ENCODE measurements around the gene OTUB2. TPM values are rescaled to one million over a fixed set of nuclear protein-coding genes. Genes with fewer than 3 reads are reported as not detected.

Gene OTUB2
- total RNA-seq, 4 donors from 2014 or later = 12.6 to 25.0 (median 21.5) TPM

DNA sequence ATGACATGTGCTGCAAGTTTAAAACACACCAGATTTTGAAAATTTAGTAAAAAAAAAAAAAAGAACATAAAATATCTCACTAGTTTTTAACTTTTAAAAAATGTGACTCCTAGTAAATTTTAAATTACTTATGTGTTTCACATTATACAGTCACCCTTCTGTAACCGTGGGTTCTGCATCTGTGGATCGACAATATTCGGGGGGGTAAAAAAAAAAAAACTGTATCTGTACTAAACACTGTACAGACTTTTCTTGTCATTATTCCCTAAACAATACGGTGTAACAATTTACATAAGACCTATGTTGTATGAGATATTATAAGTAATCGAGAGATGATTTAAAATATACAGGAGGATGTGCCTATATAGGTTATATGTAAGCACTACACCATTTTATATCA, 51.7 kb downstream of the OTUB2 start:
- 77 to 80% methylated on average over 5 of the region's 5 CpGs for WGBS, 2 donors
- intact Hi-C loops (cut with DNase I; ENCODE audit: low total_unique reads) = no loop called here
- H3K4me3 ChIP-seq (ENCODE audit: low read depth, poor library complexity, severe bottlenecking) = no peak overlapping the region
- DNase-seq (ENCODE audit: low spot score in 2 of 2) = no peak
- TF ChIP-seq, protein P1, sequence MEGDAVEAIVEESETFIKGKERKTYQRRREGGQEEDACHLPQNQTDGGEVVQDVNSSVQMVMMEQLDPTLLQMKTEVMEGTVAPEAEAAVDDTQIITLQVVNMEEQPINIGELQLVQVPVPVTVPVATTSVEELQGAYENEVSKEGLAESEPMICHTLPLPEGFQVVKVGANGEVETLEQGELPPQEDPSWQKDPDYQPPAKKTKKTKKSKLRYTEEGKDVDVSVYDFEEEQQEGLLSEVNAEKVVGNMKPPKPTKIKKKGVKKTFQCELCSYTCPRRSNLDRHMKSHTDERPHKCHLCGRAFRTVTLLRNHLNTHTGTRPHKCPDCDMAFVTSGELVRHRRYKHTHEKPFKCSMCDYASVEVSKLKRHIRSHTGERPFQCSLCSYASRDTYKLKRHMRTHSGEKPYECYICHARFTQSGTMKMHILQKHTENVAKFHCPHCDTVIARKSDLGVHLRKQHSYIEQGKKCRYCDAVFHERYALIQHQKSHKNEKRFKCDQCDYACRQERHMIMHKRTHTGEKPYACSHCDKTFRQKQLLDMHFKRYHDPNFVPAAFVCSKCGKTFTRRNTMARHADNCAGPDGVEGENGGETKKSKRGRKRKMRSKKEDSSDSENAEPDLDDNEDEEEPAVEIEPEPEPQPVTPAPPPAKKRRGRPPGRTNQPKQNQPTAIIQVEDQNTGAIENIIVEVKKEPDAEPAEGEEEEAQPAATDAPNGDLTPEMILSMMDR (IDR thresholded peaks at IDR 0.05) = no peak
- TF ChIP-seq POLR2A (IDR thresholded peaks at IDR 0.05) = no peak

DNA sequence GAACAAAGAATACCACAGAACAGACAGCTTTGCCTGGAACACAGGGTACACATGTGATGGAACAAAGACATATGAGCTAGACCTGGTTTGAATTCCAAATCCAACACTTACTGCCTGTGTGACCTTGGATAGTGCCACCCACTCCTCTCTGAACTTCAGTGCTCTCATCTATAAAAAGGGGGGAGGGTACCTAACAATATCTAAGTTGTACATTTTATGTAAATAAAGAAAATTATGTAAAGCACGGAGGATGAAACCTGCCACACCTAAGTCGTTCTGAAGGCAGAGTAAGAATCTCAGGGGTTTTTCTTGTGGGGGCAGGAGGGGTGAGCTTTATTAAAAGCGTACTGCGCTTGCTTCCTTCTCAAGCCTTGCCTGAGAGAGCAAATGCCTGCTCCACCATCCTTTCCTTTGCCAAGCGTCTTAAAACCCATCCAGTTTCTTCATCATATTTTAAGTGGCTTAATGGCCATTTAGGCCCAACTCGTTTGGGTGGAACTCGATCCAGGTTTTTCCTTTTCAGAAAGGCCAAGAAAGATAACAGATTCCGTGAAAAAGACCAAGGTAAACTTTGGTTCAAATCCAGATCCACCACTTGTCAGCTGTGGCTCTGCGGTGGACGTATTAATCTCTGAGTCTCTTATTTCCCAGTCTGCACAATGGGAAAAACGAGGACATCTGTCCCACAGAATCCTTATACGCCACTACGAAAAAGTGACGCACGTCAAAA, 53.9 kb downstream of the OTUB2 start:
- DNase-seq (ENCODE audit: low spot score in 2 of 2) = no peak
- TF ChIP-seq POLR2A (IDR thresholded peaks at IDR 0.05) = no peak
- TF ChIP-seq, protein P1 (IDR thresholded peaks at IDR 0.05) = no peak
- 2 to 3% methylated on average over 15 of the region's 15 CpGs for WGBS, 2 donors
- intact Hi-C loops (cut with DNase I; ENCODE audit: low total_unique reads) = no loop called here
- peak overlapping the region; percentile 92 for H3K4me3 ChIP-seq (ENCODE audit: low read depth, poor library complexity, severe bottlenecking)

DNA sequence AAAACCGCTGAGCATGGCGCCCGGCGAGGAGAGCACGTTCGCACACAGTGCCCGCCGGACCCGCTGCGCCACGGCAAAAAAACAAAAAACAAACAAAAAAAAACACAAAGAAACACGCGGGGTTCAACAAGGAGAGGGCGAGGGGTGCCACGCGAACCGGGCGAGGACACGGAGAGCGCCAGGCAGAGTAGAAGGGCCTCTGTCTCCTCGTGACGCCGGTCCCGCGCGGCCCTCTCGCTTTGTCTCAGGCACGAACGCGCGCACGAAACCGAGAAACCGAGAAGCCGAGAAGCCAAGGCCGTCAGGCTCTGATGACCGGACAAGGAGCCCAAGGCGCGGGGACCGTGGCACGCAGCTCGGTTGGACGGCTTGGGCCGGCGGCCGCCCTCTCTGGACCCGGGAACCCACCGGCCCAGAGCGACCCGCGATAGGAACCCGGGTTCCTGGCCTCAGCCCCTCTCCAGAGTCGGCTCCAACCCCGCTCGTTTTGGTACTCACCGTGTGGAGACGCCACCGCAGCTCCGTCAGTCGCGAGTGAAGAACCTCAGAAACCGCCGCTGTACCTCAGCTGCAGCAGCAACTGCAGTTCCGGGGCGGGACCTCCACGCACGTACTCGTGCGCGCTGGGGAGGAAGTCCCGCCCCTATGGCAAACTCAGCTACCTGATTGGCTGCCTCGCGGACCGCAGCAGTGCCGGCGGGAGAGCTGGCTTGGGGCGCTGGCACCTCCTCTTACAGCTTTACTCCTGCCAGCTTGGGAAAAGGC, 54.7 kb downstream of the OTUB2 start, which contains the start of the genes DDX24 and IFI27L1:
DDX24 (minus strand) TSS at position 582 of the 765 bp plus-strand sequence. CDS start 1,460 bp downstream, outside the sequence.
IFI27L1 (plus strand) TSS at position 690 of the 765 bp plus-strand sequence. CDS start 15,628 bp downstream, outside the sequence.
- peak; percentile 98 to 99 for DNase-seq (ENCODE audit: low spot score in 2 of 2)
- intact Hi-C loops (cut with DNase I; ENCODE audit: low total_unique reads) = no loop called here
- 0% methylated on average over 42 to 52 of the region's 77 CpGs for WGBS, 2 donors
- TF ChIP-seq POLR2A (IDR thresholded peaks at IDR 0.05) = peak in 1 of 2 donors; percentile 94
- TF ChIP-seq, protein P1 (IDR thresholded peaks at IDR 0.05) = no peak
- peak within 1 kb of the TSS; percentile 92 for H3K4me3 ChIP-seq (ENCODE audit: low read depth, poor library complexity, severe bottlenecking)

DNA sequence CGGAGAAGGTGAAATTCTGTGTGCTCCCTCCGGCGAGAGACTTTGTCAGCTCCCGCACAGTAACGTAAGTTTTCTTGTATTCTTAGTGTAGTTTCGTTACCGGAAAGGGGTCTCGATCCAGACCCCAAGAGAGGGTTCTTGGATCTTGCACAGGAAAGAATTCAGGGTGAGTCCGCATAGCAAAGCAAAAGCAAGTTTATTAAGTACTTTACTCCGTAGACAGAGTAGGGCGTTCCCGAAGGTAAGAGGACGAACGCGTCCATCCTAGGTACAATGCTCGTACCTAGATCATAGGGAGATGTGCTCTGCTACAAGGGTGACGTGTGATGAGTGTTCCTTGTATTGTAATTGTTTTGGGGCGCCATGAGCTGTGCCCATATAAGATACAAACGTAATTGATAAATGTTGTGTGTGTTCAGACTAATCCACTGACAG, 55.3 kb downstream of the OTUB2 start:
- WGBS, 2 donors = 0 to 1% methylated on average over 19 of the region's 19 CpGs
- no peak for DNase-seq (ENCODE audit: low spot score in 2 of 2)
- intact Hi-C loops (cut with DNase I; ENCODE audit: low total_unique reads) = no loop called here
- peak overlapping the region; percentile 92 for H3K4me3 ChIP-seq (ENCODE audit: low read depth, poor library complexity, severe bottlenecking)
- TF ChIP-seq, protein P1 (IDR thresholded peaks at IDR 0.05) = no peak
- no peak for TF ChIP-seq POLR2A (IDR thresholded peaks at IDR 0.05)

DNA sequence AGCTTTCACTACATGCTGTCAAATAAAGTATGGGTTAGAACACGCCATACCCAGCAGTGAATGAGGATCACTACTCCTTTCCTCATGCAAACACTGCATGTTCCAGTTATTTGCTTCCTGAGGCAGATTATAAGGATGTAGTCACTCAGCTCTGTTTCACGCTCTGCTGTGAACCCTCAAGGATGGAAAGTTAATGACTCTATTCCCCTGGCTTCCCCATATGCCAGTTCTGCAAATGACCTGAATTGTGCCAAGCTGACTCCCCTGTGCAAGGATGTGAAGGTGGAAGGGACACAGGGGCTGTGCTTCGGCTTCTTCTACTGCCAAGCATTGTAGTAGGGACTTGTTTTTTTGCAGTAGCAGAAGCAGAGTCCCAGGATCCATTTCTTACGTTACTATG, 61.8 kb downstream of the OTUB2 start:
- TF ChIP-seq, protein P1 (IDR thresholded peaks at IDR 0.05) = no peak
- no peak for TF ChIP-seq POLR2A (IDR thresholded peaks at IDR 0.05)
- WGBS, 2 donors = 43 to 88% methylated on average over 4 of the region's 4 CpGs
- intact Hi-C loops (cut with DNase I; ENCODE audit: low total_unique reads) = no loop called here
- no peak overlapping the region for H3K4me3 ChIP-seq (ENCODE audit: low read depth, poor library complexity, severe bottlenecking)
- no peak for DNase-seq (ENCODE audit: low spot score in 2 of 2)

All from lower leg skin (tissue), 4 donors.